IPS-NIHi7 (cell line): Measurements from ENCODE around the gene KLF13.
A peak's percentile ranks its signal among the peaks of the same experiment; 100 is the strongest.

Source experiments
- DNase-seq: peaks from one replicate; pipeline ENCODE4 v3.0.0; 2012; ENCODE audit warnings: mixed read lengths; ENCODE audit errors: extremely low spot score

KLF13 gene

GRCh38 chr15:31362886-31363285 is 36.3 kb downstream of the KLF13 start:
- DNase-seq = no peak

GRCh38 chr15:31364301-31365031 is 37.8 kb downstream of the KLF13 start:
- DNase-seq = peak; percentile 56

DNA sequence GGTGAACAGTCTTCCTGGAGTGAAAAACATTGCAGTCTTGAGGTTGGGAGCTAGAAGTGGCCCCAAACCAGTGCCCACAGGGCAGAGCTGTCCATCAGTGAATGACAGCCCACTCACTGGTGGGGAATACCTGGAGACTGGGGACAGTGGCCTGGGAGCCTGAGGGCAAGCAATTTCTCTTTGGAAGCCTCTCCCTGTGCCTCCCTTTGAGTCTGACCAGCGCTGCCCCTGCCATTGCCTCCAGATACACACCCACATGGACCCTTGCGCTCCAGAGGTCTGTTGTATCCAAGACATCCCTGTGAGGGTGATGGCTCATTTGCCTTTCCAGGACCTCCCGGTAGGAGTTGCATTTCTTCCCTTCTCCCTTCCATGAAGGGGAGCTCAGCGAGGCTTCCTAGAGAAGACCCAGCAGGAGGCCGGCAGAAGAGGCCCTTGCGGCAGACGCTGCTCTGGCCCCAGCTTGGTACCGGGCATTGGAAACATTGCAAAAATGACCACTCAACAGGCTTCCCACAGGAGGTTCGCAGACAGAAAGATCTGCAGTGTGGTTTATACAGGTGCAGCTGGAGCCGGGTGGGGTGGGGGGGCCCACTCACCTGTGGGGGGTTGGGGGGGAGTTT is 38.5 kb downstream of the KLF13 start:
- DNase-seq = no peak

GRCh38 chr15:31365655-31366127 is 39.1 kb downstream of the KLF13 start:
- peak; percentile 72 for DNase-seq

DNA sequence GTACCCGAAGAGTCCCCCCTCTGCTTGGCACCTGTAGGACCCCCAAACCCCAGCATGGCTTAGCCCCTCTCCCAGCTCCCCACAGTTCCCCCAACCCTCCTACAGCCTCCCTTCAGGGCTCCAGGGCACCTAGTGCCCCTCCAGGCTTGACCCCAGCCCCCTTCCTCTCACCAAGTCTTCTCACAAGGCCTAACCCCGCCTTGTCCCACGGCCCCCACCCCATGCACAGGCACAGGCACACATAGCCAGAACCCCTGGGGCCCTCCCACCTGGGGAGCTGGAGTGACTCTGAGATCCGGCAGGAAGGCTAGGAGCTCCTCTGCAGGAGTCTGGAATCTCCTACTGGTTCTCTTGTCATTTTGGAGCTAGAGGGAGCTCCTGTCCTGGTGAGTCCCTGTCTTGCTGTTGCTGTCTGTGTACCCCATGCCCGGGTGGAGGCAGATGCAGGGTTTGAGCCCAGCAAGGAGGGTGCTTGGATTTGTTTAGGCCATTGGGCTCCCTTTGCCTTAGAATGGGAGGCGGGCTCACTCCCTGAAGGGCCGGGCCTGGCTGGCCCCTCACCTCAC is 39.6 kb downstream of the KLF13 start:
- peak; percentile 41 for DNase-seq

GRCh38 chr15:31367021-31367729 is 40.5 kb downstream of the KLF13 start:
- DNase-seq = no peak

- no peak for DNase-seq
Measured at GRCh38 chr15:31367730-31368344, 41.2 kb downstream of the KLF13 start.

DNA sequence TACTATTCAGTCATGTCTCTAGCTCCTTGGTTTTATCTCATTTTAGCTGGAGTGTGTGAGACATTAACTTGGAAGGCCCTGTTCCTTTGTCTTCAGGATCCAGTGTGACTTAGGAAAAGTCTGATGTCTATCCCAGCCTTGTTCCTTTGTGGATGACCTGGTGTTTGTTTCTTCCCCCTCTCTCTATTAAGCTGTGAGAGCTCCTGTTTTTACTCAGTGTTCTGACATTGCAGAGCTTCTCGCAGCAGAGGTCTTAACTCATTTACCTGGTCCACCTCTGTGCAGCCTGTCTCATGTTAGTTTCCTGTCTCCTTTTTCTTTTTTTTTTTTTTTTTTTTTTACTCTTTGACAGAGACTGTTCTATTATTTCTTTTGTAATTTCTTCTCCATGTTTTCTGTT is 43.1 kb downstream of the KLF13 start:
- DNase-seq = no peak

DNA sequence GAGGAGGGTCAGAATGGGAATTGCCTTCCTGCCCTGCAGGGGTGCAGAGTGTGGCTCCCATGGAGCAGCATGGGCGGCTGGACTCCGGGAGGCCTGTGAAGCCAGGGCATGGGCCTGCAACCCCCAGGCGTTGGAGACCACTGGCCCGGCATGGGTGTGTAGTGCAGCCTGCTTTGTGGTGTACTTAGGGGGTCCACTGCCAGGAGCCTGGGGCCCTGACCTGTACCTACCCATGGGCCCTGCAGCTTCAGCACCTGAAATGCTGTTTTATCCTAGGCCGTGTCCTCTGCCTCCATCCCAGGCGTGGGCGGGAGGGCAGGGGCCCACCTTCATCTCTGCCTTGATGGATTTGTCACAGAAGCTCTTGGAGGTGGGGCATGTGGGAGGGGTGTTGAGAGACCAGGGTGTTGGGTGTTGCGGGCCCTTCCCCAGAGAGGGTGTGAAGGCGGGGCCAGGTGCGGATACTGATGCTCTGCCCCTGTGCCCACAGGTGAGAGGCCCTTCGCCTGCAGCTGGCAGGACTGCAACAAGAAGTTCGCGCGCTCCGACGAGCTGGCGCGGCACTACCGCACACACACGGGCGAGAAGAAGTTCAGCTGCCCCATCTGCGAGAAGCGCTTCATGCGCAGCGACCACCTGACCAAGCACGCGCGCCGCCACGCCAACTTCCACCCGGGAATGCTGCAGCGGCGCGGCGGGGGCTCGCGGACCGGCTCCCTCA is 45.0 kb downstream of the KLF13 start:
- DNase-seq = no peak

- DNase-seq = peak; percentile 82
Measured at GRCh38 chr15:31372635-31373091, 46.0 kb downstream of the KLF13 start.

DNA sequence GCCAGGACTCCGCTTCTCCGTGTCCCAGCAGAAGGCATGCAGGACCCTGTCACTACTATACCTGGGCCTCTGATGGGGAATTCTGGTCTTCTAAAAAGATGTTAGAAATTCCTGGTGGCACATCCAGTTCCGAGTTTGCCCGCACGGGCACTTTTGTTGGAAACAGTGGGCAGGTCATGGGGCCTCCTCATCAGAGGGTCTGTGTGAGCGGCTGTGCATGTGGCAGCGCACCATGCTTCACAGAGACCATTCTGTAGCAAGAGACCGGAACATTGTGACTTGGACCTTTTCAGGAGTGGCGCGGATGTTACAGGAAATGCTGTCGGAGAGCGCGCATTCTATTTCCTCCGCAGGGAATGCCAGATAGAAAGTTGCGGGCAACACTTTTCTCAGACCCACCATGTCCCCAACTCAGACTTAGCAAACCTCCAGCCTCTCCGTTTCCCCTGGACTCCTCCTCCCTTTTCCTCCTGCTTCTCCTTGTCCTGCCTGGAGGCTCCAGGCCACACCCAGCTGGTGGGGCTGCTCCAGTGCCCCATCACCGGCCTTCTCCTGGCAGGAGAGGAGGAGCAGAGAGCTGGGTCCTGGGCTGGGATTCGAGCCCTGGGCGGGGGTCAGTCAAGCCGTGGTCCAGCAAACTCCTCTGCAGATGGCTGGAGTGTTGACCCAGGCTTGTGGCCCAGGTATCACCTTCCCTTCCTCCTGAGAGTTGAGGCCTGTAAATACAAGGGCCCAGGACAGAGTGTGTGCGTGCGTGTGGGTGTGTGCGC is 46.6 kb downstream of the KLF13 start:
- DNase-seq = no peak

DNA sequence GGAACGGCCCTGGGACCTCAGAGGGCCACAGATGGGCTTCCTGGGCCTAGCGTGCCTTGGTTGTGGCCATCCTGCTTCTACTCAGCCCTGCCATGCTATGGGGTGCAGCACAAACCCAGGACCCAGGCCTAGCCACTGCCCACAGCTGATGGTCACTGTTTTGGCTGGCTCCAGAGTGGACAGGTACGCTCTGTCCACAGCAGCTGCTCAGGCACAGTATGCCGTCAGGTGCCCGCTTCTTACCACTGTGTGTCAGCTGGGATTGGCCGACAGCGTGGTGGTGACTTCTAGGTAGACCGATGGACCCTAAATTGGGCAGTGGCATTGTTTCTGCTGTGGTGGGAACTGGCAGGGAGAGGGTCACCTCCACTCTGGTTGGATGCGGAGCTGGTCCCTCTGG is 47.3 kb downstream of the KLF13 start:
- DNase-seq = no peak

DNA sequence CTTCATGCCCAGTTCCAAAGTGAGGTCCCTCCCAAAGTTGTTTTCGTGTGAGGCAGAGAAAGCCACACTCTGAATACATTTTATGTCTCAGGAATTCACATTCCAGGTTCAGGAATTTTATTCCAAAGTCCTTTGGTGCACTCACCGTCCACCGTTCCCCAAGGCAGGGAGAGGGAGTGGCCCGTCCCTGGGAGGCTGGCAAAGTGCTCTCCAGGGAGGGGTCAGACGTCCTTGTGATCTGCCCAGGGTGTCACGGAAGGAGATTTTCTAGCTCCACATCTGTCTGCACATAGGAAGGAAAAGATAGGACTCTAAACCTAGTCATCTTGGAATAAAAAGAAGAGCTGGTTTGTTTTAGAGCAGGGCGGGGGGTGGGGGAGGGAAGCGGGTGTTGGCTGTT is 47.9 kb downstream of the KLF13 start:
- DNase-seq = no peak

DNA sequence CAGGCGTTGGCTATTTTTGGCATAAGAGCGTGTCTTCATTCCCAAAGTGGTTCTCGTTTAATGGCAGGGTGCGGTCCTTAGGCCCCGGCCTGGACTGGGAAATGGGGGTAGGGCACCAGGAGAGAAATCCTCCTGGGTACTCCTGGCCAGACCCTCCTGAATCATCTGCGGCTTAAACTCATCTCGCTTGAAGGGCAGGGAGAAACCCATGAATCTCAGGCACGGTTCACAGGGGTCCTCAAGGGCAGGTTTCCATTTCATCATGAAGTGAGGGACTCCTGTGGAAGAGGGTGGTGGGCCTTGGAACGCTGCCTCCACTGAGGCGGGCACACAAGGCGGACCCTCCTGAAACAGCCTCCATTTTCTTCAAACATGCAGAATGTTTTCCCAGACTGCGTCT is 48.4 kb downstream of the KLF13 start:
- DNase-seq = no peak

DNA sequence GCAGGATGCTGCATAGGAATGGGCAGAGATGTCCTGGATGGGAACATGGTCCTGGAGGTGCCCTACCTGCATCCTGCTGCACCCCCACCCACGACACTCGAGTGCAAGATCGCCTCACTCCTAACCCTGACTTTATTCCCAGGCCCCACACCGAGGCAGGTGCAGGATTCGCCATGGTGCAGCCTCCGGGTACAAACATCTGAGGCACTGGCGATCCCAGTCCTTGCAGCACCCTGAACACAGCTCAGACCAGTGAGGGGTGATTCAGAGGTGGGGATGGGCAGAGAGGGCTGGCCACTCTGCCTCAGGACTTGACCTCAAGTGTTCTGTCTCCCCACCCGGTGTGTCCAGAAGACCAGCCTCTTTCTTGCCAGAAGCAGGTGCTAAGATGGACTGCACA is 49.1 kb downstream of the KLF13 start:
- no peak for DNase-seq

DNA sequence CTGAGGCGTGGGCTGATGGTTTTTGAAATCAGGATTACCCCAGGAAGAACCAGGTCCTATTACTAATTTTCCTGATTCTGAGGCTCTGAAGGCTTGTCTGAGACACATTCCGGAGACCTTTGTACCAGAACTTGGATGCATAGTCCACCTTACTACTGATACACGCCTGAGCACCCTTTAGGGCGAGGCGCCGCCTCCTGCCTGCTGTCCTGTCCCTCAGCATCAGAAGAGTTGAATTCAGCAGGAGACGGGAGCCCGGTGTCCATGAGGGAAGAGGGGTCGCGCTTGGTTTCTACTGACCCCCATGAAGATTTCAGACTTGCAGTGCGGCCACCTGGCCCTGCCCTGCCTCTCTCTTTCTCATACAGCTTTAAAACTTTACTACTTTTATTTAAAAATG is 49.9 kb downstream of the KLF13 start:
- DNase-seq = no peak

DNA sequence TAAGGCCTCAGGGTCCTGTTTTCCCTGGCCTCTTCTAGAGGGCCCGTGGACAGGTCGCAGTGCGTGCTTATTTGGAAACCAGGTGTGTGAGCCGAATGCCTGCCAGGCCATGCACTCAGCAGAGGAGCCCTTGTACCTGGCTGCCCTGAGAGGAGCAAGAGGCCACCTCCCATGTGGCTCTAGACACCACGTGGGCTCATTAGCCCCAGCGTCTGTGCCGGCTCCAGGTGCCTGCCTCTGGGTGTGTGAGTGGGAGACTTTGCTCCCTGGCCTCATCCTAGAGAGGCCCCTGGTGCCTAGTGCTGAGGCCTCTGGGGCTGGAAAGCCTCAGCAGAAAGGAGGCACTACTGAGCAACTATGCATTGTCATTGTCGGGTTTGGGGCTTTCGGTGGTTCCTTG is 50.4 kb downstream of the KLF13 start:
- DNase-seq = no peak

DNA sequence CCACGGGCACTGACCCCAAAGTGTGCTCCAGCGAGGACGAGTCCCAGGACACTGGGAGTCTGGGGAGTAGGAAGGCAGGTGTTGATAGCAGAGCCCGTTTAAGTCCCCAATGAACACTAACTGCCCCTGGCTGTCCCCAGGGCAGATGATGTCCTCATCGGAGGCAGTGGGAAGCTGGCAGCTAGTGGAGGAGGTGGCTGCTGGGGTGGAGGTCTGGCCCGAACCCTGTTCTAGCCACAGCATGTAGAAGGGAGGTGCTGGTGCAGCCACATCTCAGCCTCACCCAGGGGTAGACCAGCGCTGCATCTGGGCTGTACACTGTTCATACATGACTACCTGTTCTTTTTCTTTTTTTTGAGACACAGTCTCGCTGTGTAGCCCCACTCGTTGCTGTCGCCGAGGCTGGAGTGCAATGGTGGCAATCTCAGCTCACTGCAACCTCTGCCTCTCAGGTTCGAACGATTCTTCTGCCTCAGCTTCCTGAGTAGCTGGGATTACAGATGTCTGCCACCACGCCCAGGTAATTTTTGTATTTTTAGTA is 51.8 kb downstream of the KLF13 start:
- DNase-seq = no peak

GRCh38 chr15:31379042-31379441 is 52.4 kb downstream of the KLF13 start:
- DNase-seq = no peak

DNA sequence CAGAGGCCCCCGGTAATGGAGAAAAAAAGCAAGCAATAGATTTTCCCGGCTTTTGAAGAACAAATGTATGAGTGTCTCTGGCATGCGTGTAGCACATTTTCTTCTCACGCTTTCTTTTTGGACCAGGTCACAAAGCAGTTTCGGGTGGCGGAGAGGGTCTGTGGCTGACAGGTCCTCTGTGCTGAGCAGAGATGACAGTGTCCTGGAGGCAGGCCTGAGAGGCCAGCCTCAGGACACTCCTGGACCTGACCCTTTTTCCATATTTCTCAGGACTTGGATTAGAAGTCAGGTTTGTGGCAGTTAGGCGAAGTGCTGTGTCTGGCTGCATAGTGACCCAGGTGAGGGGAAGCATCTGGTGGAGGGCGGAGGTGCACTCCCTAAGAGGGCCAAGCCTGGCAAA is 52.9 kb downstream of the KLF13 start:
- no peak for DNase-seq
